CD14-positive monocyte (primary cell): ENCODE measurements around the gene PACSIN3. TPM values are rescaled to one million over a fixed set of nuclear protein-coding genes. Genes with fewer than 3 reads are reported as not detected.
A peak's percentile ranks its signal among the peaks of the same experiment; 100 is the strongest.

Experiments used
- DNase-seq, 3 donors: peaks; one replicate each; pipeline ENCODE4 v3.0.0-alpha.2; 2011 to 2022
- H2AFZ ChIP-seq: 2 replicates; pipeline ENCODE4 v1.6.0; 2012; ENCODE audit warnings: mild to moderate bottlenecking, low read depth, low read length, inconsistent platforms; ENCODE audit not compliant: insufficient read depth, poor library complexity, severe bottlenecking
- H3K27ac ChIP-seq, 2 donors: 1 replicate in 1 of 2; 2 replicates in 1 of 2; pipeline ENCODE4 v1.5.1; 2012 to 2013; ENCODE audit warnings: low read length in 2 of 2, control low read depth in 1 of 2, inconsistent platforms in 1 of 2, low read depth in 1 of 2, mild to moderate bottlenecking in 1 of 2
- H3K27me3 ChIP-seq, 2 donors: one replicate each; pipeline versions ENCODE4 v1.6.0 to v1.6.1; 2011 to 2013; ENCODE audit warnings: low read length in 2 of 2; ENCODE audit not compliant: control insufficient read depth in 2 of 2, insufficient read depth in 2 of 2
- H3K36me3 ChIP-seq, 2 donors: replicated peaks in 1 of 2; 1 replicate in 1 of 2; 2 replicates in 1 of 2; pipeline versions ENCODE4 v1.5.1 to v1.6.1; 2012 to 2013; ENCODE audit warnings: low read length in 2 of 2, control low read depth in 1 of 2, inconsistent platforms in 1 of 2, mild to moderate bottlenecking in 1 of 2; ENCODE audit not compliant: insufficient read depth in 2 of 2, control insufficient read depth in 1 of 2
- H3K4me1 ChIP-seq, 2 donors: 1 replicate in 1 of 2; 2 replicates in 1 of 2; pipeline versions ENCODE4 v1.5.1 to v1.6.1; 2012 to 2013; ENCODE audit warnings: low read length in 2 of 2, control low read depth in 1 of 2, inconsistent platforms in 1 of 2, mild to moderate bottlenecking in 1 of 2, moderate library complexity in 1 of 2; ENCODE audit not compliant: insufficient read depth in 2 of 2, control insufficient read depth in 1 of 2
- H3K4me2 ChIP-seq: replicated peaks from 2 replicates; pipeline ENCODE3; 2012; ENCODE audit warnings: low read length, moderate library complexity, mild to moderate bottlenecking; ENCODE audit not compliant: poor library complexity, severe bottlenecking; ENCODE audit errors: extremely low read depth
- H3K4me3 ChIP-seq, 3 experiments: fragments of 200-600 bp in 1 of 3; sonication (generic) in 1 of 3; replicated peaks in 1 of 3; 1 replicate in 2 of 3; 2 replicates in 1 of 3; pipeline ENCODE4 v1.5.1; 2011 to 2013; ENCODE audit warnings: low read length in 3 of 3, mild to moderate bottlenecking in 3 of 3, control low read depth in 2 of 3, low read depth in 2 of 3, inconsistent platforms in 1 of 3, moderate library complexity in 1 of 3
- H3K79me2 ChIP-seq: 2 replicates; pipeline ENCODE4 v1.6.0; 2012; ENCODE audit warnings: mild to moderate bottlenecking, control low read depth, inconsistent platforms, low read length, moderate library complexity; ENCODE audit not compliant: insufficient read depth
- H3K9ac ChIP-seq: 2 replicates; pipeline ENCODE4 v1.6.0; 2017; ENCODE audit warnings: low read length, mild to moderate bottlenecking; ENCODE audit not compliant: insufficient read depth, poor library complexity, severe bottlenecking
- H3K9me3 ChIP-seq, 2 donors: replicated peaks in 1 of 2; 1 replicate in 1 of 2; 2 replicates in 1 of 2; pipeline versions ENCODE4 v1.5.1 to v1.6.1; 2012 to 2013; ENCODE audit warnings: low read length in 2 of 2, control low read depth in 1 of 2; ENCODE audit not compliant: control insufficient read depth in 1 of 2, insufficient read depth in 1 of 2
- H4K20me1 ChIP-seq: 2 replicates; pipeline ENCODE4 v1.6.0; 2012; ENCODE audit warnings: mild to moderate bottlenecking, low read length, control low read depth, moderate library complexity; ENCODE audit not compliant: insufficient read depth
- H3K27ac Mint-ChIP-seq, 7 donors: one replicate each; pipeline ENCODE4 v1.8.0; 2020; ENCODE audit warnings: mild to moderate bottlenecking in 7 of 7, mixed read lengths in 7 of 7, moderate library complexity in 6 of 7, inconsistent platforms in 2 of 7
- H3K27me3 Mint-ChIP-seq, 3 donors: one replicate each; pipeline ENCODE4 v1.8.0; 2021 to 2022; ENCODE audit warnings: low read depth in 3 of 3, mild to moderate bottlenecking in 3 of 3, mixed read lengths in 3 of 3, moderate library complexity in 3 of 3, inconsistent platforms in 1 of 3
- H3K36me3 Mint-ChIP-seq, 2 donors: one replicate each; pipeline ENCODE4 v1.8.0; 2020; ENCODE audit warnings: mixed read lengths in 2 of 2, inconsistent platforms in 1 of 2, mild to moderate bottlenecking in 1 of 2
- H3K4me1 Mint-ChIP-seq: one replicate; pipeline ENCODE4 v1.8.0; 2020; ENCODE audit warnings: mild to moderate bottlenecking, mixed read lengths
- H3K4me3 Mint-ChIP-seq, 2 donors: one replicate each; pipeline ENCODE4 v1.8.0; 2020; ENCODE audit warnings: mild to moderate bottlenecking in 2 of 2, mixed read lengths in 2 of 2, moderate library complexity in 1 of 2
- H3K9me3 Mint-ChIP-seq, 7 donors: one replicate each; pipeline ENCODE4 v1.8.0; 2020 to 2022; ENCODE audit warnings: mixed read lengths in 7 of 7, mild to moderate bottlenecking in 6 of 7, moderate library complexity in 6 of 7, inconsistent platforms in 2 of 7
- CTCF ChIP-seq: fragments of 200-600 bp; IDR thresholded peaks from one replicate; pipeline ENCODE4 v1.8.0; 2022; ENCODE audit warnings: antibody characterized with exemption, mild to moderate bottlenecking
- WGBS: methylation state at CpG from one replicate; pipeline ENCODE4 v1.1.5; 2013; ENCODE audit warnings: missing lambda C conversion rate; ENCODE audit not compliant: insufficient coverage; 5-methylcytosine and 5-hydroxymethylcytosine counted together
- intact Hi-C, 2 donors: fragments of 100-400 bp; cut with micrococcal nuclease; formaldehyde crosslinking; loops; one replicate each; pipeline versions ENCODE4 v1.15.0 to v1.15.1; 2023
- polyA plus RNA-seq, 3 donors: library from polyadenylated mRNA; depleted of rRNA in 1 of 3; unstranded in 2 of 3; stranded (reverse) in 1 of 3; fragments of 300-500 nt in 2 of 3; fragments of >200 nt in 1 of 3; fragmentation: Illumina TruSeq in 2 of 3; gene quantifications; 1 replicate in 2 of 3; 2 replicates in 1 of 3; pipeline ENCODE4 v1.2.3, GENCODE V29; 2012 to 2021

PACSIN3 gene
- polyA plus RNA-seq, 3 donors = not detected

DNA sequence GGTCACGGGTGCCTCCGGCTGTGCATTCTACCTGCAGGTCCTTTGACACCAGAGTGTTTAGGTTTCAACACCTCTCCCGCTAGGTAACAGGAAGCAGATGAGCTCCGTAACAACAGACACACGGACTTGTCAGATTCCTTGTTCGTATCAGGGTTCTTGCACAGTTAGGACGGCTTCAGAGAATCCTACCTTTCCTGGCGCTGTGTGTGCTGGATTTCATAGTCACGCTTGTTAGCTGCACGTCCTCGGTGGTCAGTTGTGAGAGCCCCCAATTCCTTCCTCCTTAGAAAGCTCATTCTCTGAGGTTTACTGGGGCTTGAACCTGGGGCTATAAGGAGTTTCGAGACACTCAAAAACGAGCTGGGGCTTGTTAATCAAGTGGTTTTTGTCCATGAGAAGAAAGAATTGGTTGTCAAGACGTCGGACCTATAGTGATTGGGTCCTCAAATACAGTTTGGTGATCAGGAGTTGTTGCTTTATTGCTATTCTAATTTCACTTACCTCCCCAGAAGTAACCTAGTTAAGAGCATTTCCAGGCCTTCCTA lies 29.2 kb upstream of the PACSIN3 start:
- Mint-ChIP-seq H3K9me3 (peaks cover 0 to under 1% (median 0%) of the 10 kb centered on the region in 7 donors), H3K27ac (peak overlapping the region in 6 of 7 donors; percentile 32 to 100 (median 90)), H3K36me3 (peaks cover 17 to 21% of the 10 kb centered on the region in 2 donors), H3K4me1 (peaks cover 30% of the 10 kb centered on the region), H3K27me3 (no peaks in the 10 kb centered on the region), H3K4me3 (peak overlapping the region; percentile 98 to 100)
- H3K27ac ChIP-seq = peak overlapping the region in 1 of 2 donors; percentile 93
- WGBS = 0% methylated on average over 10 of the region's 15 CpGs
- peaks cover 15 to 29% of the 10 kb centered on the region in 2 donors for H3K4me1 ChIP-seq
- H4K20me1 ChIP-seq = no peaks in the 10 kb centered on the region
- H2AFZ ChIP-seq = peak overlapping the region; percentile 93
- no peaks in the 10 kb centered on the region for H3K27me3 ChIP-seq
- DNase-seq = peak in 1 of 3 donors; percentile 5
- no peaks in the 10 kb centered on the region for H3K9me3 ChIP-seq
- intact Hi-C loops = loop anchor here (2.0 to 5.0 kb wide), 3 partner anchors 37 to 53 kb away; partner anchors contain the start of gene ARFGAP2 (in 2 of the 2)
- peak overlapping the region; percentile 79 to 99 (median 81) for H3K4me3 ChIP-seq
- no peak for TF ChIP-seq CTCF
- H3K79me2 ChIP-seq = peaks cover 50% of the 10 kb centered on the region
- H3K36me3 ChIP-seq = peaks cover 0 to 10% of the 10 kb centered on the region in 2 donors
- H3K9ac ChIP-seq = peak overlapping the region; percentile 81
- H3K4me2 ChIP-seq = peak overlapping the region; percentile 100

DNA sequence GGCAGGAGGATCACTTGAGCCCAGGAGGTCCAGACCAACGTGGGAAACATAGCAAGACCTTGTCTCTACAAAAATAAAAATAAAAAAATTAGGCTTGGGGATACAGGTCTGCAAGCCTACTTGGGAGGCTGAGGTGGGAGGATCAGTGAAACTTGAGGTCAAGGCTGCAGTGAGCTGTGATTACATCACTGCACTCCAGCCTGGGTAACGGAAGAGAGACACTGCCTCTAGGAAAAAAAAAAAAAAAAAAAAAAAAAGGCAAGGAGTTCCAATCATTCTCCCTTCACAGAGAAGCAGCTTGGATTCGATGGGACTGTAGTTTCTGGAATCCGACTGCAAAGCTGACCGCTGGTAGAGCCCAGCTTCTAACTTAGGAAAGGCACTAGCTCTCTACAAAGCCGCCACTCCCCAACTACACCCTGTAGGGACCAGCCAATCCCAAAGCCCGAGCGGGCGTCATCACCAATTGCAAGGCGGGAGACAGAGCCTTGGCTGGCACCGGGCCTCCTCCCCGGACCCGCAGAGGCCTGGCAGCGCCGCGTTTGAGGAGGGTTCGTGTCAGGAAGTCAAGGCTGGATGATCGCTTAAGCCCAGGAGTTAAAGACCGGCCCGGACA lies 27.8 kb upstream of the PACSIN3 start:
- peaks cover 0 to 2% (median 0%) of the 10 kb centered on the region in 3 donors for H3K27me3 Mint-ChIP-seq
- peak overlapping the region; percentile 81 for H3K9ac ChIP-seq
- peak; percentile 84 to 89 (median 84) for DNase-seq
- H3K9me3 ChIP-seq = no peaks in the 10 kb centered on the region
- no peaks in the 10 kb centered on the region for H3K27me3 ChIP-seq
- H3K79me2 ChIP-seq = peaks cover 40% of the 10 kb centered on the region
- intact Hi-C loops = loop anchor here (1.0 to 2.0 kb wide), 2 partner anchors 55 kb away; no protein-coding TSS in a partner anchor
- peak overlapping the region; percentile 97 to 100 (median 100) for H3K27ac Mint-ChIP-seq
- H3K36me3 Mint-ChIP-seq = peaks cover 7 to 8% of the 10 kb centered on the region in 2 donors
- peak overlapping the region; percentile 90 to 93 for H3K27ac ChIP-seq
- peak overlapping the region; percentile 100 for H3K4me2 ChIP-seq
- H2AFZ ChIP-seq = peak overlapping the region; percentile 93
- no peaks in the 10 kb centered on the region for H4K20me1 ChIP-seq
- peaks cover 23% of the 10 kb centered on the region for H3K4me1 Mint-ChIP-seq
- H3K4me3 Mint-ChIP-seq = peak overlapping the region; percentile 98 to 100
- H3K36me3 ChIP-seq = peaks cover 0 to 10% of the 10 kb centered on the region in 2 donors
- 11% methylated on average over 17 of the region's 20 CpGs for WGBS
- H3K4me1 ChIP-seq = peaks cover 15 to 29% of the 10 kb centered on the region in 2 donors
- H3K4me3 ChIP-seq = peak overlapping the region; percentile 79 to 99 (median 81)
- H3K9me3 Mint-ChIP-seq = peaks cover 0 to 4% (median 0%) of the 10 kb centered on the region in 7 donors
- TF ChIP-seq CTCF = no peak
